GM12878 (cell line): ENCODE data around the gene IGLL5. TPM values are rescaled to one million over a fixed set of nuclear protein-coding genes. Genes with fewer than 3 reads are reported as not detected.

ENCODE experiments used
- EGR1 ChIP-seq, 2 experiments: IDR thresholded peaks; 1 replicate in 1 of 2; 2 replicates in 1 of 2; pipeline ENCODE4 v1.6.1; 2011 to 2012; ENCODE audit warnings: low read depth in 2 of 2, low read length in 2 of 2, borderline replicate concordance in 1 of 2, mild to moderate bottlenecking in 1 of 2, moderate library complexity in 1 of 2
- ELK1 ChIP-seq: IDR thresholded peaks from 2 replicates; pipeline ENCODE4 v1.6.1; 2012; ENCODE audit warnings: low read depth, low read length, improper control_type of control experiment
- GATAD2B ChIP-seq: fragments of 450-650 bp; conservative IDR thresholded peaks from 2 replicates; pipeline ENCODE4 v1.6.1; 2017; ENCODE audit warnings: low read depth, mild to moderate bottlenecking, moderate library complexity
- HDGF ChIP-seq: fragments of 450-650 bp; IDR thresholded peaks from 2 replicates; pipeline ENCODE4 v1.6.1; 2016; ENCODE audit warnings: antibody characterized with exemption
- IRF3 ChIP-seq: fragments of 450-650 bp; IDR thresholded peaks from 2 replicates; pipeline ENCODE4 v1.6.1; 2014; ENCODE audit warnings: mild to moderate bottlenecking
- KLF5 ChIP-seq: fragments of 450-650 bp; IDR thresholded peaks from 2 replicates; pipeline ENCODE4 v1.6.1; 2014; ENCODE audit warnings: mild to moderate bottlenecking; ENCODE audit not compliant: partially characterized antibody
- MEF2A ChIP-seq: IDR thresholded peaks from 2 replicates; pipeline ENCODE4 v1.6.1; 2011; ENCODE audit warnings: low read depth, mild to moderate bottlenecking, low read length, moderate library complexity; ENCODE audit not compliant: insufficient read depth
- NFIC ChIP-seq: IDR thresholded peaks from 2 replicates; pipeline ENCODE4 v1.6.1; 2012; ENCODE audit warnings: low read depth, mild to moderate bottlenecking, inconsistent platforms, low read length, moderate library complexity
- PKNOX1 ChIP-seq: fragments of 450-650 bp; IDR thresholded peaks from 2 replicates; pipeline ENCODE4 v1.6.1; 2016; ENCODE audit warnings: mild to moderate bottlenecking
- POU2F2 ChIP-seq: IDR thresholded peaks from 3 replicates; pipeline ENCODE4 v1.6.1; 2011; ENCODE audit warnings: low read depth, mild to moderate bottlenecking, low read length, borderline replicate concordance
- RAD21 ChIP-seq: IDR thresholded peaks from 2 replicates; pipeline ENCODE4 v1.6.1; 2011; ENCODE audit warnings: mild to moderate bottlenecking, low read depth, low read length, moderate library complexity; ENCODE audit not compliant: insufficient read depth
- RBBP5 ChIP-seq: fragments of 200-600 bp; sonication (generic); conservative IDR thresholded peaks from 2 replicates; pipeline ENCODE4 v1.6.1; 2016
- SKIL ChIP-seq: fragments of 450-650 bp; IDR thresholded peaks from 2 replicates; pipeline ENCODE4 v1.6.1; 2017; ENCODE audit warnings: mild to moderate bottlenecking, low read depth, inconsistent platforms; ENCODE audit not compliant: poor library complexity, severe bottlenecking
- SREBF2 ChIP-seq: IDR thresholded peaks from 2 replicates; pipeline ENCODE4 v1.6.1; 2012; ENCODE audit warnings: mild to moderate bottlenecking, low read length
- TARDBP ChIP-seq: IDR thresholded peaks from 2 replicates; pipeline ENCODE4 v1.6.1; 2016; ENCODE audit warnings: borderline replicate concordance
- TBL1XR1 ChIP-seq: IDR thresholded peaks from 2 replicates; pipeline ENCODE4 v1.6.1; 2012; ENCODE audit warnings: low read depth, low read length, improper control_type of control experiment
- TCF3 ChIP-seq: IDR thresholded peaks from 2 replicates; pipeline ENCODE4 v1.6.1; 2012; ENCODE audit warnings: low read depth, mild to moderate bottlenecking, low read length, borderline replicate concordance; ENCODE audit not compliant: insufficient read depth
- ZNF217 ChIP-seq: fragments of 450-650 bp; IDR thresholded peaks from 2 replicates; pipeline ENCODE4 v1.6.1; 2017; ENCODE audit warnings: antibody characterized with exemption, mild to moderate bottlenecking
- ZNF274 ChIP-seq: IDR thresholded peaks from one replicate; pipeline ENCODE4 v1.8.0; 2011; ENCODE audit not compliant: insufficient read length, insufficient read depth
- ZNF687 ChIP-seq: fragments of 450-650 bp; IDR thresholded peaks from 2 replicates; pipeline ENCODE4 v1.6.1; 2017; ENCODE audit warnings: mild to moderate bottlenecking, moderate library complexity
- ZSCAN29 ChIP-seq: fragments of 450-650 bp; IDR thresholded peaks from 2 replicates; pipeline ENCODE4 v1.6.1; 2017; ENCODE audit warnings: mild to moderate bottlenecking, moderate library complexity
- polyA plus RNA-seq, 11 experiments: library from polyadenylated mRNA; depleted of rRNA in 4 of 11; unstranded in 6 of 11; stranded (reverse) in 5 of 11; fragments of >200 nt; fragmentation: Nextera tagmentation in 4 of 11; fragmentation: Illumina TruSeq in 1 of 11; extraction: Ambion mirVana in 4 of 11; extraction: Trizol in 1 of 11; gene quantifications; 1 replicate in 1 of 11; 2 replicates in 10 of 11; pipeline versions ENCODE4 v1.2.1 to v1.2.3, GENCODE V29; 2011 to 2016; ENCODE audit warnings: inconsistent platforms in 2 of 11, missing spikeins in 2 of 11, low read depth in 1 of 11
- total RNA-seq, 4 experiments: library from RNA; depleted of rRNA in 3 of 4; stranded (reverse); fragments of >200 nt in 3 of 4; fragmentation: Illumina TruSeq in 1 of 4; extraction: Trizol in 1 of 4; gene quantifications; 2 replicates each; pipeline versions ENCODE4 v1.2.1 to v1.2.3, GENCODE V29; 2013 to 2021

Gene IGLL5
- total and polyA plus RNA-seq, 10 of the 15 experiments (the other 5 are each of a cell fraction or from before 2014, with no cell fraction given), result not detected

GRCh38 chr22:22931557-22932270 lies 44.1 kb downstream of the IGLL5 start (continued):
- TF ChIP-seq PKNOX1 (no peak), EGR1 (IDR thresholded peaks at IDR 0.05; ENCODE audit: borderline replicate concordance in 1 of 2, low read depth in 2 of 2, low read length in 2 of 2) (peak in 1 of 2 experiments; percentile 32; a peak in 1 of 3 replicates), SKIL (no peak), TCF3 (peak; percentile 100), ZNF274 (no peak), MEF2A (peak; percentile 98), POU2F2 (peak; percentile 72; the same call in 1 of the 3 replicates), TARDBP (peak; percentile 65; the same call in 1 of the 2 replicates), IRF3 (no peak), RBBP5 (no peak), KLF5 (peak; percentile 27), ZNF687 (peak; percentile 66), ELK1 (no peak), ZSCAN29 (no peak), RAD21 (no peak), SREBF2 (no peak), NFIC (no peak), TBL1XR1 (peak; percentile 80), GATAD2B (peak; percentile 91), ZNF217 (no peak; the same call in 1 of the 2 replicates), HDGF (no peak)
